Chondrocyte (in vitro differentiated cells): ENCODE measurements around the gene MS4A6A. TPM values are rescaled to one million over a fixed set of nuclear protein-coding genes. Genes with fewer than 3 reads are reported as not detected.
"Not testable (repeated sequence)": the region's sequence is repeated elsewhere in the genome, so short reads cannot be mapped to it uniquely, and the experiment has no call there.

Source experiments
- DNase-seq: peaks from one replicate; pipeline ENCODE4 v3.0.0; 2021; ENCODE audit warnings: mixed read lengths, low spot score
- H3K27ac Mint-ChIP-seq: one replicate; pipeline ENCODE4 v1.8.0; 2021; ENCODE audit warnings: mild to moderate bottlenecking, moderate library complexity, mixed read lengths; ENCODE audit not compliant: unreplicated experiment
- H3K27me3 Mint-ChIP-seq: 2 replicates; pipeline ENCODE4 v1.8.0; 2021; ENCODE audit warnings: low read depth, mixed read lengths
- H3K36me3 Mint-ChIP-seq: 2 replicates; pipeline ENCODE4 v1.8.0; 2021; ENCODE audit warnings: low read depth, mixed read lengths
- H3K4me1 Mint-ChIP-seq: 2 replicates; pipeline ENCODE4 v1.8.0; 2021; ENCODE audit warnings: low read depth, mild to moderate bottlenecking, mixed read lengths
- H3K4me3 Mint-ChIP-seq: one replicate; pipeline ENCODE4 v1.8.0; 2021; ENCODE audit warnings: mild to moderate bottlenecking, moderate library complexity, mixed read lengths; ENCODE audit not compliant: unreplicated experiment
- H3K9me3 Mint-ChIP-seq: 2 replicates; pipeline ENCODE4 v1.8.0; 2021; ENCODE audit warnings: low read depth, mixed read lengths
- total RNA-seq: library from RNA; stranded (reverse); gene quantifications from 3 replicates; pipeline ENCODE4 v1.2.1, GENCODE V29; 2021
- TF ChIP-seq, protein P1 (sequence below): fragments of 200-600 bp; sonication (generic); IDR thresholded peaks from 2 replicates; pipeline ENCODE4 v1.5.0; 2021; ENCODE audit warnings: antibody characterized with exemption, mild to moderate bottlenecking, moderate library complexity

MS4A6A gene
- total RNA-seq, 1 donor from 2014 or later, result not detected

DNA sequence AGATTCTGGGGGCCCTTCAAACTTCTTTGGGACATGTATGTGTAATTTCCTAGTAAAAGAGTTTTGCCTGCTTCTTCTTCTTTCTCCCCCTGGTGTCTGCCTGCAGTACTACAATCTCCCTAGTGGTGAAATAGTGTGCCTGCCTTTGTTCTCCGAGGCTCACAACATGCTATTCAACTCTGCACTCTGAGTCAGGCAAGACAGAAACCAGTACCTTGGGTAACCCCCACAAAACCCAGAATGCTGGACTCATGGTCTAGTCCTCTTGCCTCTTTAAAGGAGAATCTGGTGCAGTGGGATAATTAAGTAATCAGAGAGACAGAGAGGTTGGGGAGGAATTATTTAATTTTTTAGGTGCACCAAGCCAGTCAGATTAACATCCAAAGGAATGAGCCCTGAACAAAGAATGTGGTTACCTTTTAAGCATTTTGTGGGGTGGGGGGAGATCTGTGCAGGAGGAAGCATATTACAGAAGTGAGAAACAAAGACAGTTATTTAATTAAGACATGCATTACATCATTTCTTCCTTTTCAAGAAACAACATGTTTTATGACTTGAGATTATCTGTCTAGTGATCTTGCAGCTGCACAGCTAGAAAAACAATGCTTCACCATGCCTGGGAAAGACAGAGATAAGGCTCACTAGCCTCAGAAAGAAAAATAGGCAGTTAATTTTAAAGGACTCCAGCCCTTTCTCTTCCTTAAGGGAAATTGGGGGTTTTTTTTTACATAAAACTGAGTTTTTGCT, 11.0 kb upstream of the MS4A6A start:
- Mint-ChIP-seq H3K4me3 (no peak overlapping the region), H3K27ac (no peak overlapping the region), H3K4me1 (no peaks in the 10 kb centered on the region)

DNA sequence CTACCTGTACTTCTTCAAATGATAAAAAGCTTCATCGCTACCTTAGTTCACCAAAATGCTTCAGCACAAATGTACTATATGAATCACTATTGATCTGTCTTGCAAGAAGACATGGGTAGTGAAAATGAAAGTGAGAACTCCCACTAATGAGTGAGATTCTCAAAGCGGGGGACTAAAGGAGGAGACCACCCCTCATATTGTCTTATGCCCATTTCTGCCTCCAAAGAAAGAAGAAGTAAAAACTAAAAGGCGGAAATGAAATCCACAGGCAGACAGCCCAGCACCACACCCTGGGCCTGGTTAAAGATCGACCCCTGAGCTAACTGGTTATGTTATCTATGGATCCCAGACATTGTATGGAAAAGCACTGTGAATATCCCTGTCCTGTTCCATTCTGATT, 9.7 kb upstream of the MS4A6A start:
- H3K9me3 Mint-ChIP-seq, H3K36me3 Mint-ChIP-seq, H3K4me1 Mint-ChIP-seq, H3K4me3 Mint-ChIP-seq, DNase-seq, H3K27ac Mint-ChIP-seq: not testable (repeated sequence)
- peaks cover 15% of the 10 kb centered on the region for H3K27me3 Mint-ChIP-seq

More for the DNA sequence above, 11.0 kb upstream of the MS4A6A start:
- H3K9me3 Mint-ChIP-seq, result peaks cover 3% of the 10 kb centered on the region
- TF ChIP-seq, protein P1, sequence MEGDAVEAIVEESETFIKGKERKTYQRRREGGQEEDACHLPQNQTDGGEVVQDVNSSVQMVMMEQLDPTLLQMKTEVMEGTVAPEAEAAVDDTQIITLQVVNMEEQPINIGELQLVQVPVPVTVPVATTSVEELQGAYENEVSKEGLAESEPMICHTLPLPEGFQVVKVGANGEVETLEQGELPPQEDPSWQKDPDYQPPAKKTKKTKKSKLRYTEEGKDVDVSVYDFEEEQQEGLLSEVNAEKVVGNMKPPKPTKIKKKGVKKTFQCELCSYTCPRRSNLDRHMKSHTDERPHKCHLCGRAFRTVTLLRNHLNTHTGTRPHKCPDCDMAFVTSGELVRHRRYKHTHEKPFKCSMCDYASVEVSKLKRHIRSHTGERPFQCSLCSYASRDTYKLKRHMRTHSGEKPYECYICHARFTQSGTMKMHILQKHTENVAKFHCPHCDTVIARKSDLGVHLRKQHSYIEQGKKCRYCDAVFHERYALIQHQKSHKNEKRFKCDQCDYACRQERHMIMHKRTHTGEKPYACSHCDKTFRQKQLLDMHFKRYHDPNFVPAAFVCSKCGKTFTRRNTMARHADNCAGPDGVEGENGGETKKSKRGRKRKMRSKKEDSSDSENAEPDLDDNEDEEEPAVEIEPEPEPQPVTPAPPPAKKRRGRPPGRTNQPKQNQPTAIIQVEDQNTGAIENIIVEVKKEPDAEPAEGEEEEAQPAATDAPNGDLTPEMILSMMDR, result peak; percentile 82
- H3K27me3 Mint-ChIP-seq, result peaks cover 20% of the 10 kb centered on the region
- DNase-seq, result no peak
- H3K36me3 Mint-ChIP-seq, result no peaks in the 10 kb centered on the region

DNA sequence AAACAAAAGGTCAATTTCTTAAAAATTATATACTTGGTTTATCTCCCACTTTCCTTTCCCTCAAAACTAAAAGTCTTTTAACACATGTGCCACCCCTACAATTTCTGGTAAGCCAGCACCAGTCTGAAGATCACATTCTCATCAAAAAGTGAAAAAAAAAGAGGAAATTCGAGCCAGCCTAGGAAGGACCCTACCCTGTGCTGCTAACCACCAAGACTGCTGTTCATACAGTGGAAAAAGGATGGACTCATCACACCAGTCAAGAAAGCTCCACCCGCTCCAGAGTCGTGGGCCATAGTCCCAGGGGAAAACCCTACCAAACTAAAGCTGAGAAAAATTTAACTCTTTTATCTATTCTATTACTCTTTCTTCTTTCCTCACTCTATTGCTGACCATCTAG, 5.6 kb upstream of the MS4A6A start:
- H3K36me3 Mint-ChIP-seq, H3K4me3 Mint-ChIP-seq, H3K4me1 Mint-ChIP-seq, H3K27ac Mint-ChIP-seq, H3K9me3 Mint-ChIP-seq, DNase-seq, H3K27me3 Mint-ChIP-seq: not testable (repeated sequence)

DNA sequence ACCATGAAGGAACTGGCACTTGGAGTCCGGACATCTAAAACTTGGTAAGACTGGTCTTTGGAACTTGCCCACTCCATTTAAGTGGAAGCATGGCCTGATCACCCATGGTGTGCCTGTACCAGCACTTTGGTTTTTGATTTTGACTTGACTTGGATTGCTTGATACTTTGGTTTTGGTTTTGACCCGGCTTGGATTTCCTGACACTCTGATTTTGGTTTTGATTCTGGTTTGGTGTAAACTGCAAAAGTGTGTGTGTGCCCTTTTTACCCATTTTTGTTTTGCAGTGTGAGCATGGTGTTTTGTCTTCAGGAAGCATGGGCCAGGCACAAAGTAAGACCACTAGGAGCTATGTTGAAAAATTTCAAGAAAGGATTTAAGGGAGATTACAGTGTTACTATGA, 3.2 kb upstream of the MS4A6A start:
- not testable (repeated sequence) for H3K36me3 Mint-ChIP-seq, H3K27ac Mint-ChIP-seq, H3K9me3 Mint-ChIP-seq, DNase-seq, H3K4me1 Mint-ChIP-seq, H3K4me3 Mint-ChIP-seq
- H3K27me3 Mint-ChIP-seq, result peaks cover 20% of the 10 kb centered on the region

DNA sequence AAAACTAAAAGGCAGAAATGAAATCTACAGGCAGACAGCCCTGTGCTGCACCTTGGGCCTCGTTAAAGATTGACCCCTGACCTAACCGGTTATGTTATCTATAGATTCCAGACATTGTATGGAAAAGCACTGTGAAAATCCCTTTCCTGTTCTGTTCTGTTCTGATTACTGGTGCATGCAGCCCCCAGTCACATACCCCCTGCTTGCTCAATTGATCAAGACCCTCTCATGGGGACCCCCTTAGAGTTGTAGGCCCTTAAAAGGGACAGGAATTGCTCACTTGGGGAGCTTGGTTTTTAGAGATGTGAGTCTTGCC, 2.6 kb upstream of the MS4A6A start:
- H3K4me1 Mint-ChIP-seq, H3K4me3 Mint-ChIP-seq, H3K9me3 Mint-ChIP-seq, DNase-seq, H3K36me3 Mint-ChIP-seq, H3K27ac Mint-ChIP-seq: not testable (repeated sequence)
- H3K27me3 Mint-ChIP-seq, result peaks cover 23% of the 10 kb centered on the region

DNA sequence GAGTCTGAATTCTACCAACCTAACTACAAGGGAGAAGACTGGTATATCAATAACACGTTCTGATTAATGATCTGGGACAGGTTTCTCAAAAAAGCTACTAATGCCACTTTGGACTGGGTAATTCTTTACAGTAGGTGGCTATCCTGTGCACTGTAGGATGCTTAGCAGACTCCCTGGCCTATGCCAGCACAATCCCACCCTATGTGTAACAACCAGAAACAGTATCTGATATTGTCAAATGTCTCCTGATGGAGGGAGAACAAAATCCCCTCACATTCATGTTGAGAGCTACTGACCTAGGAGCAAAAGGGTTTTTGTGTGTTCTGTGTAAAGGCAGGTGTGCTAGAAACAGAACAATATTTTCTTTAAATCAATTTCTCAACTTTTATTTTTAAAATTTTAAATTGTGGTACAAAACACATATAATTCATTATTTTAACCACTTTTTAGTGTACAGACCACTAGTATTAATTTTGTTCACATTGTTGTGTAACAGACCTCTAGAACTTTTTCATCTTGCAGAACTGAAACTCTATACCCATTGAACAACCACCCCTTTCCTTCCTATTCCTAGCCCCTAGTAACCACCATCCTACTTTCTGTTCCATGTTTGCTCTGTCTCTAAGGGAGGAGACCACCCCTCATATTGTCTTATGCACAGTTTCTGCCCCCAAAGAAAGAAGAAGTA, 2.1 kb upstream of the MS4A6A start:
- H3K27ac Mint-ChIP-seq, result no peak overlapping the region
- no peak overlapping the region for H3K4me3 Mint-ChIP-seq
- H3K9me3 Mint-ChIP-seq, result no peaks in the 10 kb centered on the region
- no peak for DNase-seq
- TF ChIP-seq, protein P1, result no peak
- no peaks in the 10 kb centered on the region for H3K36me3 Mint-ChIP-seq
- H3K27me3 Mint-ChIP-seq, result peaks cover 27% of the 10 kb centered on the region
- H3K4me1 Mint-ChIP-seq, result no peaks in the 10 kb centered on the region

DNA sequence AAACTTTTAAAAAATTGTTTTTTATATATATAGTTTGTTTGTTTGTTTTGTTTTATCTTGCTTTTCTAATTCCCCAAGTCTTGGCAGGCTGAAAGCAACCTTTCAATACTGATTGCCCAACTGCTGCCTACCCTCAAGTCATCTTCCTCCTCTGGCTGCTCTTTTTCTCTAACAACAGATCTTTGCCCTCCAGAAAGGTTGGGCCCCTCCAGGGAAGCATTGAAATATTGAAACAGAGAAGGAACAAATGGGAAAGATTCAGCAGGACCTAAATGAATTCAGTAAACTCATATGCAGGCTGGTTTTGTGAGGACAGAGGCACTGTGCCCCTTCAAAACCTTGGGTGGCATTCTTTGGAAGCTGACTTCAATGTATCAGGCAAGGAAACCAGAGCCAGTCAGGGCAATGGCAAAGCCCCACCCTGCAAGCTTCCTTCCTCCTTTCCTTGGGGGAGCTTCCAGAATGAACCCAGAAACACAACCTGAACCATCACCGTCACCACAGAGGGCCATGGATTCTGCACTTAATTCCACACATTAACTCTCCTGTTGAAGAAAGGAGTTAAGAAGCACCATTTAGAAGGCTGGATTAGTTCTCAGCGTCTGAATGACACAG, 815 bp upstream of the MS4A6A start:
- H3K4me1 Mint-ChIP-seq, result no peaks in the 10 kb centered on the region
- no peaks in the 10 kb centered on the region for H3K36me3 Mint-ChIP-seq
- no peak overlapping the region for H3K27ac Mint-ChIP-seq
- H3K27me3 Mint-ChIP-seq, result peaks cover 29% of the 10 kb centered on the region
- DNase-seq, result no peak
- no peaks in the 10 kb centered on the region for H3K9me3 Mint-ChIP-seq
- TF ChIP-seq, protein P1, result no peak
- H3K4me3 Mint-ChIP-seq, result no peak overlapping the region
